CD4-positive, alpha-beta memory T cell (primary cell): ENCODE measurements around the gene GAD2. TPM values are rescaled to one million over a fixed set of nuclear protein-coding genes. Genes with fewer than 3 reads are reported as not detected.

Source experiments
- CTCF ChIA-PET: fragments of 350-600 bp; sonication (Branson Sonifier 250); formaldehyde crosslinking; loops from one replicate; lab custom pipeline; 2021; ENCODE audit warnings: inconsistent platforms; ENCODE audit not compliant: partially characterized antibody; lab: Charles Lee
- POLR2A ChIA-PET: fragments of 350-600 bp; sonication (Branson Sonifier 250); formaldehyde crosslinking; loops from one replicate; lab custom pipeline; 2021; ENCODE audit not compliant: partially characterized antibody; lab: Charles Lee
- DNase-seq, 5 donors: peaks; one replicate each; pipeline versions ENCODE4 v3.0.0 to v3.0.0-alpha.2; 2020 to 2022; ENCODE audit warnings: mixed read lengths in 1 of 5
- H3K27ac ChIP-seq: one replicate; pipeline ENCODE4 v1.7.0; 2013; ENCODE audit warnings: low read depth, low read length
- H3K27me3 ChIP-seq: 2 replicates; pipeline ENCODE4 v1.7.0; 2013; ENCODE audit warnings: mild to moderate bottlenecking, low read length, moderate library complexity; ENCODE audit not compliant: insufficient read depth
- H3K36me3 ChIP-seq: 2 replicates; pipeline ENCODE4 v1.7.0; 2013; ENCODE audit warnings: mild to moderate bottlenecking, low read length, moderate library complexity; ENCODE audit not compliant: insufficient read depth
- H3K4me1 ChIP-seq: 2 replicates; pipeline ENCODE4 v1.7.0; 2013; ENCODE audit warnings: mild to moderate bottlenecking, low read length, moderate library complexity; ENCODE audit not compliant: insufficient read depth
- H3K4me3 ChIP-seq, 2 donors: one replicate each; pipeline ENCODE4 v1.7.0; 2013; ENCODE audit warnings: low read length in 2 of 2, mild to moderate bottlenecking in 1 of 2
- H3K9me3 ChIP-seq, 2 donors: one replicate each; pipeline ENCODE4 v1.7.0; 2013; ENCODE audit warnings: low read length in 2 of 2, control low read depth in 1 of 2; ENCODE audit not compliant: control insufficient read depth in 1 of 2
- H3K27ac Mint-ChIP-seq, 7 donors: one replicate each; pipeline ENCODE4 v1.8.0; 2020 to 2021; ENCODE audit warnings: mixed read lengths in 7 of 7, mild to moderate bottlenecking in 6 of 7, inconsistent platforms in 3 of 7, moderate library complexity in 3 of 7
- H3K27me3 Mint-ChIP-seq, 2 donors: one replicate each; pipeline ENCODE4 v1.8.0; 2020 to 2021; ENCODE audit warnings: mixed read lengths in 2 of 2
- H3K36me3 Mint-ChIP-seq, 2 donors: one replicate each; pipeline ENCODE4 v1.8.0; 2020 to 2021; ENCODE audit warnings: mixed read lengths in 2 of 2, inconsistent platforms in 1 of 2, mild to moderate bottlenecking in 1 of 2
- H3K4me1 Mint-ChIP-seq, 4 donors: one replicate each; pipeline ENCODE4 v1.8.0; 2020 to 2021; ENCODE audit warnings: mixed read lengths in 4 of 4, mild to moderate bottlenecking in 1 of 4
- H3K4me3 Mint-ChIP-seq, 8 donors: one replicate each; pipeline ENCODE4 v1.8.0; 2020 to 2021; ENCODE audit warnings: mixed read lengths in 8 of 8, mild to moderate bottlenecking in 7 of 8, moderate library complexity in 6 of 8, inconsistent platforms in 3 of 8
- H3K9me3 Mint-ChIP-seq, 8 donors: one replicate each; pipeline ENCODE4 v1.8.0; 2020 to 2021; ENCODE audit warnings: mixed read lengths in 8 of 8, mild to moderate bottlenecking in 5 of 8, inconsistent platforms in 3 of 8, moderate library complexity in 1 of 8
- intact Hi-C: fragments of 100-400 bp; cut with micrococcal nuclease; formaldehyde crosslinking; loops from one replicate; pipeline ENCODE4 v1.15.1; 2023
- polyA plus RNA-seq, 2 donors: library from polyadenylated mRNA; unstranded; fragments of 300-500 nt; fragmentation: Illumina TruSeq; gene quantifications; one replicate each; pipeline ENCODE4 v1.2.3, GENCODE V29; 2021
- total RNA-seq, 2 experiments: library from RNA; stranded (reverse); gene quantifications; one replicate each; pipeline ENCODE4 v1.2.3, GENCODE V29; 2021

The GAD2 gene
- total and polyA plus RNA-seq, 4 experiments from 2014 or later: not detected

DNA sequence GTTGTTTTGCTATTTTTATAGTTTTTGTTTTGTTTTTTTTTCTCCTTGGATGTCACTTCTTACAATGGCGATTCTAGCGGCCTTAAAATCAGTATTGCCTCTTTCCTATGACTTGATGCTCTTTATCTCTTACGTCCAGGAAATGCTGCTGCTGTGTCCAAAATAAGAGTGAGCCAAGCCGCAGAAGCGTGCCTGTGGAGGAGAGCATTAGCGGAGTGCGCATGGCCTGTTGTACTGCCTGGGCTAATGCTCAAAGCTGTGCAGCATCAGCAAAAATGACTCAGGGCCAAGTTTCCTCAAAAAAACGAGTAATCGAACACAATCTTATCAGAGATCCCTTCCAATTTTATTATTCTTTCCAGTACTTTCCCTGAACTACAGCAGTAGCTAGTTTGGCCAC, 18.5 kb upstream of the GAD2 start:
- ChIA-PET CTCF (no interaction called here), POLR2A (no interaction called here)
- intact Hi-C loops: no loop called here
- H3K27ac ChIP-seq: no peak overlapping the region
- H3K4me1 Mint-ChIP-seq: peaks cover 0 to 4% (median 0%) of the 10 kb centered on the region in 4 donors
- H3K36me3 Mint-ChIP-seq: no peaks in the 10 kb centered on the region
- no peaks in the 10 kb centered on the region for H3K36me3 ChIP-seq
- no peak overlapping the region for H3K4me3 Mint-ChIP-seq
- peaks cover 0 to 4% (median 0%) of the 10 kb centered on the region in 8 donors for H3K9me3 Mint-ChIP-seq
- no peaks in the 10 kb centered on the region for H3K27me3 ChIP-seq
- H3K4me3 ChIP-seq: no peak overlapping the region
- H3K27me3 Mint-ChIP-seq: no peaks in the 10 kb centered on the region
- H3K4me1 ChIP-seq: no peaks in the 10 kb centered on the region
- H3K27ac Mint-ChIP-seq: no peak overlapping the region
- H3K9me3 ChIP-seq: no peaks in the 10 kb centered on the region
- DNase-seq: no peak

DNA sequence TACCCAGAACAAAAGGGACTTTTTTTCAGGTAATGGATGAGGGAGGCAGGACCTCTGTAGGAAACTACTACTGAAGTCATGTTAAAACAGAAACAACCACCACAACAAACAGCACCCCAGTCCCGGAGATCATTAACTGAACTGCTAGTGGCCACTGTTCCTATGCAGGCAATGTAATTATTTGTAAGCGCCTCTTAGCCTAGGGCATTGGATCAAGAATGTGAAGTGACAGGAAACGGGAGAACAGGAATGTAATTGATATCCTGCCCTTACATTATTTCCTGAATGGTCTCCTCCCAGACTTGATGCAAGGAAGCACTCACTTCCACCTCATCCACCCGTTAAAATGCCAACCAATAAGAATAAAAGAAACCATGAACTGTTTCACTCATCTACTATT, 16.7 kb upstream of the GAD2 start:
- Histone ChIP-seq H3K9me3 (no peaks in the 10 kb centered on the region), H3K27me3 (no peaks in the 10 kb centered on the region), H3K4me3 (no peak overlapping the region), H3K27ac (no peak overlapping the region), H3K36me3 (no peaks in the 10 kb centered on the region), H3K4me1 (no peaks in the 10 kb centered on the region)
- Mint-ChIP-seq H3K9me3 (peaks cover 0 to 4% (median 0%) of the 10 kb centered on the region in 8 donors), H3K27ac (no peak overlapping the region), H3K4me1 (peaks cover 0 to 4% (median 0%) of the 10 kb centered on the region in 4 donors), H3K4me3 (no peak overlapping the region), H3K36me3 (no peaks in the 10 kb centered on the region), H3K27me3 (peaks cover 0 to 2% of the 10 kb centered on the region in 2 donors)
- ChIA-PET POLR2A (no interaction called here), CTCF (no interaction called here)
- intact Hi-C loops: no loop called here
- DNase-seq: no peak

DNA sequence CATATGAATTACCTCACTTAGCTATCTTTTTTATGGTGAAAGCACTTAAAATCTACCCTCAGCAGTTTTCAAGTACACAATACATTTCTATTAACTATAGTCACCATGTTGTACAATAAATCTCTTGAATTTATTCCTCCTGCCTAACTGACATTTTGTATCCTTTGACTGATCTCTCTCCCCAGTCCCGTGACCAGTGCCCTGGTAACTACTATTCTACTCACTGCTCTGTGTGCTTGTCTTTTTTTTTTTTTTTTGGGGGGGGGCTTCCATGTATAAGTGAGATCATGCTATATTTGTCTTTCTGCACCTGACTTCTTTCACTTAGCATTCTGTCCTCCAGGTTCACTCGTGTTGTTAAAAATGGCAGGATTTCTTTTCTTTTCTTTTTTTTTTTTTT, 11.4 kb upstream of the GAD2 start:
- Histone ChIP-seq H3K9me3 (no peaks in the 10 kb centered on the region), H3K27ac (no peak overlapping the region), H3K4me3 (no peak overlapping the region), H3K36me3 (no peaks in the 10 kb centered on the region), H3K27me3 (peaks cover 2% of the 10 kb centered on the region), H3K4me1 (no peaks in the 10 kb centered on the region)
- CTCF ChIA-PET: no interaction called here
- POLR2A ChIA-PET: no interaction called here
- H3K9me3 Mint-ChIP-seq: peaks cover 0 to 4% (median 0%) of the 10 kb centered on the region in 8 donors
- no peak for DNase-seq
- intact Hi-C loops: no loop called here
- no peaks in the 10 kb centered on the region for H3K4me1 Mint-ChIP-seq
- H3K36me3 Mint-ChIP-seq: no peaks in the 10 kb centered on the region
- H3K27ac Mint-ChIP-seq: no peak overlapping the region
- H3K4me3 Mint-ChIP-seq: no peak overlapping the region
- H3K27me3 Mint-ChIP-seq: peaks cover 0 to 2% of the 10 kb centered on the region in 2 donors

DNA sequence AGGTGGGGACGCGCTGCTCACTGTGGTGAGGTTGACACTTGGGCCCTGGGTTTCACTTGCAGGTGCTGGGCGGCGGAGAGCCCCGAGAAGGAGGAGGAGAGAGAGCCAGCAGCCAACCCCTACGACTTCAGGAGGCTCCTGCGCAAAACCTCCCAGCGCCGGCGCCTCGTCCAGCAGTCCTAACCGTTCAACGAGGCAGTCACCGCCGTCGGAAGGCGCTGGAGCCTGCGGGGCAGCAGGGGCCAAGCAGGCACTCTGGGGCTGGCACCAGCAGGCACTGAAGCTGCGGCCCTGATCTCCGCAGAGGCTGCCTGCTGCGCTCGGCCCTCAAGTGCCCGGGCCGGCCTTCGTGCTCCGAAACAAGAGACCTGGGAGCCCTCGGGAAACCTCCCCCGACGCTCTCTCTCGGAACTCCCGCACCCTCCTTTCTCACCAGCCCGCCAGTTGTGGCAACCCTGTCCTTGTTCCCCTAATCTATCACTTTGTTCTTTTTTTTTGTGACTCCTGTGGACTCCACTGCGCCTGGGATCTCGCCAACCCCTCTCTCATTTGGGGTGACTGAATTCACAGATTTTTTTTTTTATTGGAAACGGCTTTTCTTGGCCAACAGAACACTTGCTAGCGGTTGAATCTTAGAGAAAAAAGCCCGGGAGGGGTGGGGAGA, 4.7 kb upstream of the GAD2 start:
- no peak for DNase-seq
- H3K9me3 ChIP-seq: no peaks in the 10 kb centered on the region
- POLR2A ChIA-PET: no interaction called here
- H3K4me3 Mint-ChIP-seq: peak overlapping the region in 1 of 8 donors; percentile 21
- H3K9me3 Mint-ChIP-seq: no peaks in the 10 kb centered on the region
- H3K27ac Mint-ChIP-seq: no peak overlapping the region
- no peak overlapping the region for H3K27ac ChIP-seq
- peaks cover 11% of the 10 kb centered on the region for H3K4me1 ChIP-seq
- H3K4me3 ChIP-seq: no peak overlapping the region
- peaks cover 38% of the 10 kb centered on the region for H3K27me3 ChIP-seq
- peaks cover 35 to 38% of the 10 kb centered on the region in 2 donors for H3K27me3 Mint-ChIP-seq
- no peaks in the 10 kb centered on the region for H3K36me3 Mint-ChIP-seq
- peaks cover 3 to 35% (median 21%) of the 10 kb centered on the region in 4 donors for H3K4me1 Mint-ChIP-seq
- CTCF ChIA-PET: no interaction called here
- no peaks in the 10 kb centered on the region for H3K36me3 ChIP-seq
- intact Hi-C loops: no loop called here

DNA sequence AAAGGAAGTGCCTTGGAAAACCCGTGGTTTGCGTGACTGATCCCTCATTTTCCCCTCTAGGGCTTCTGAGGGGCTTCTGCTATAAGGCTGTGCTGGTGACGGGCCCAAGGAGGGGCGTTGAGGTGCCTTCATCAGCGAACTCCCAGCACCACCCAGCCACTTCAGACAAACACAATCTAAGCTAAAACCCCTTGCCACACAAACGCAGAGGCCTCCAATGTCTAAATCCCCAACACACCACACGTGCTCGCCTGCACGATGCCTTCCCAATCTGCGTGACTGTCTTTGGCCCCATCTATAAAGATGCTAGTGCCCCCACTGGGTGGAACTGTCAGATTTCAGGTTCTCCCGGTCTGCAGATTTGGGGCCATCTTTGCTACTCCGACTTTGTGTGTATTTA, 4.1 kb upstream of the GAD2 start:
- H3K27ac Mint-ChIP-seq: no peak overlapping the region

DNA sequence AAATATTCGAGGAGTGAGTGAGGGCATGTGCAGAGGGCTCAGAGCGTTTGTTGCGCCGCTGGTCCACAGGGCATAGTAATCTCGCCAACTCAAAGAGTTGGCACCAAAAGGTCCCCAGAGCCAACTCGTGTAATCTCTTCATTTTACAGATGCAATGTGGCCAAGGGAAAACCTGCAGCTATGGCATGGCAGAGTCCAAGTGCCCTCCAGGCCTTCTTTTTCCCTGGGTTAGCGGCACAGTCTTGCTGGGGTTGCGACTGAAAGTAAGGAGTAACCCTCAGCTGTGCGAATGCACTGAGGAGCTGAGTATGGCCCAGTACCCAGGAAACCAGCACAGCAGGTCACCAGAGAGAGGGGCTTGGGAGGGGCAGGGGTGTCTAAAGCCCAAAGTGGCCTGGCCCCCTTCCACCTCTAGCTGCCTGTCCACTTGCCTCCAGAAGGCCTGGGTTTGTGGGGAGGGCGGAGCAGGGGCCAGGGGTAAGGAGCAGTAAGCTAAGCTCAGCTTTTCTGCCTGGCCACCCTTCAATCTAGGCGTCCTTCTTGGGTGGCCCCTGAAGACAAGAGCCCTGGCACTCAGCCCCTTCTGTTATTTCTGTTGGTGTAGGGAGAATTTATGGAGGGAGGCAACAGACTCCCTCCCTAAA, 3.3 kb upstream of the GAD2 start:
- intact Hi-C loops: no loop called here
- peaks cover 39% of the 10 kb centered on the region for H3K27me3 ChIP-seq
- H3K27me3 Mint-ChIP-seq: peaks cover 42 to 43% of the 10 kb centered on the region in 2 donors

More for the DNA sequence above, 4.1 kb upstream of the GAD2 start:
- ChIA-PET CTCF (no interaction called here), POLR2A (no interaction called here)
- no peaks in the 10 kb centered on the region for H3K36me3 ChIP-seq
- DNase-seq: no peak
- Mint-ChIP-seq H3K9me3 (no peaks in the 10 kb centered on the region), H3K4me3 (peak overlapping the region in 1 of 8 donors; percentile 15), H3K27me3 (peaks cover 40 to 41% of the 10 kb centered on the region in 2 donors), H3K36me3 (no peaks in the 10 kb centered on the region), H3K4me1 (peaks cover 3 to 41% (median 24%) of the 10 kb centered on the region in 4 donors)
- H3K27me3 ChIP-seq: peaks cover 39% of the 10 kb centered on the region
- no peak overlapping the region for H3K4me3 ChIP-seq
- H3K4me1 ChIP-seq: peaks cover 17% of the 10 kb centered on the region
- H3K9me3 ChIP-seq: no peaks in the 10 kb centered on the region
- no peak overlapping the region for H3K27ac ChIP-seq
- intact Hi-C loops: no loop called here

DNA sequence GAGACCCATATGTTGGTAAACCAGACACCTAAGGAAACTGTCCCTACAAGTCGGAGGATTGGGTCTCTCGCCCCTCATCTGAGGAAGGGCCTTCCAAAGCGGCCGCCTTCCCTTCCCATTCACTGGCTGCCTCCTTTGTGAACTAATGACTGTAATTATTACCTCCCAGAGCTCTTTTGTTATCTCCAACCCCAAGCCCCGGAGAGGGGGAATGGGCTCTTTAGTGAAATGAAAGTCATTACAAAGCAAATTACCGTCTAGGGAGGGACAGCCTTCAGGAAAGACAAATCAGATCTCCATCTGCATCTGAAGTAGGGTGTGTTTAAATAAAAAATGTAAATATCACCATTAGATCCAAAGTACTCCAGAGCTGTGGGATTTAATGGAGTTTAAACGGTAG, 2.6 kb upstream of the GAD2 start:
- DNase-seq: no peak
- POLR2A ChIA-PET: no interaction called here
- Histone ChIP-seq H3K36me3 (no peaks in the 10 kb centered on the region), H3K4me1 (peaks cover 24% of the 10 kb centered on the region), H3K27ac (no peak overlapping the region), H3K4me3 (no peak overlapping the region), H3K9me3 (no peaks in the 10 kb centered on the region), H3K27me3 (peaks cover 42% of the 10 kb centered on the region)
- Mint-ChIP-seq H3K4me1 (peaks cover 5 to 48% (median 33%) of the 10 kb centered on the region in 4 donors), H3K36me3 (no peaks in the 10 kb centered on the region), H3K4me3 (no peak overlapping the region), H3K27me3 (peaks cover 49 to 50% of the 10 kb centered on the region in 2 donors), H3K27ac (no peak overlapping the region), H3K9me3 (no peaks in the 10 kb centered on the region)
- CTCF ChIA-PET: no interaction called here
- intact Hi-C loops: no loop called here

More for the DNA sequence above, 3.3 kb upstream of the GAD2 start:
- no peak overlapping the region for H3K27ac Mint-ChIP-seq
- H3K4me3 ChIP-seq: no peak overlapping the region
- ChIA-PET CTCF (no interaction called here), POLR2A (no interaction called here)
- H3K4me1 Mint-ChIP-seq: peaks cover 3 to 43% (median 26%) of the 10 kb centered on the region in 4 donors
- no peaks in the 10 kb centered on the region for H3K36me3 ChIP-seq
- no peaks in the 10 kb centered on the region for H3K36me3 Mint-ChIP-seq
- no peaks in the 10 kb centered on the region for H3K9me3 Mint-ChIP-seq
- no peak overlapping the region for H3K27ac ChIP-seq
- DNase-seq: no peak
- peaks cover 23% of the 10 kb centered on the region for H3K4me1 ChIP-seq
- no peaks in the 10 kb centered on the region for H3K9me3 ChIP-seq
- H3K4me3 Mint-ChIP-seq: no peak overlapping the region
